Activated T-cell treated with anti-CD3 and anti-CD28 coated beads for 24 hours (primary cell): ENCODE data around the gene GLDN.
"Not testable (repeated sequence)": the region's sequence is repeated elsewhere in the genome, so short reads cannot be mapped to it uniquely, and the experiment has no call there.

Experiments
- DNase-seq: peaks from one replicate; pipeline ENCODE4 v3.0.0-alpha.2; 2020; ENCODE audit warnings: low read depth

GLDN gene

DNA sequence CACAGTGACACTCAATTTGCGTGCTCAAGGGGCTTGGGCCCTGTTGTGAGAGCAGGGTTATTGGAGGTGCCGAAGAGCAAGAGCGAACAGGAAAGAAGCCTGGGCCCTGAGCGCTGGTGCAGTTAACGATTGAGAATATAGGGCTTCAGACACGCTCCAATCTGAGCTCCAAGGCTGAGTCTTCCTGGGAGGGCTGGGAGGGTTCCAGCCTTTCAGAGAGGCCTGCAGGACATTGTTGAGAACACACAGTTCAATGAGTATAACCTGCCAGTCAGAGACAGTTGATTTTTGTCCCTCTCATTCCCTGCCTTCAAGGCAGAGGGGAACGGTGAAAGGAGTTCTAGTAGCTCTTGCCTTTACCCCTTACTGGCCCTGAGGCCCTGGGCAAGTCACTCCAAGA is 47.3 kb downstream of the GLDN start:
- DNase-seq, result no peak

DNA sequence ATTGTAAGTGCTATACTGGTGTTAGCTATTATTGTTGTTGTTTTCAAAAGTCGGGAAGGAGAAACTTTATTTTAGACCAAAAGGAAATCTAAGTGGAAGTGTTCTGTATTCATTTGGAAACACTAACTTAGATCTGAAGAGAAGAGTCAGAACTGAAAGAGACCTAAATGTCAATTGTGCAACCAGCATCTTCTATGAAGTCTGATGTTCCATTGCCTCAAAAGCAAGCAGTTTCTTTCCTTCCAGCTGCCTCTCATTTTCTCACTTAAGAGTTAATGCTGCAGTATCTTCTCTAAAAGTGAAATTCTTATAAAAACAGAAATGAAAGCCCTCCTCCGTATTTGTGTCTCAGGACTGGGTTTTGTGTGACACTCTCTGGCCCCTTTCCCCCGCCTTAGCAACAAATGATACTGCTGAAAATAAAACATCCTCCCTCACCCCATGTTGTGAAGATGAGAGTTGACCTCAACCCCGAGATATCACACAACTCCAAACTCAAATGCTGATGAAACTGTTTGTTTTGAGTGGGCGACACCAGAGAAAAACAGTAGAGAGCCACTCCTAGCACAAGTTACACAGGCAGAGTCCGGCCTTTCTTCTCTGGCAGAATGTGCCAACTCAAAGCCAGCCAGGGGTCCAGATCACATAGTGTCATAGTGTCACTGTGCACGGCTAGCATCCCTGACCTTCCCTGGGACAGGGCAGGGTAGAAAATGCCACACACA is 48.9 kb downstream of the GLDN start:
- DNase-seq, result no peak

DNA sequence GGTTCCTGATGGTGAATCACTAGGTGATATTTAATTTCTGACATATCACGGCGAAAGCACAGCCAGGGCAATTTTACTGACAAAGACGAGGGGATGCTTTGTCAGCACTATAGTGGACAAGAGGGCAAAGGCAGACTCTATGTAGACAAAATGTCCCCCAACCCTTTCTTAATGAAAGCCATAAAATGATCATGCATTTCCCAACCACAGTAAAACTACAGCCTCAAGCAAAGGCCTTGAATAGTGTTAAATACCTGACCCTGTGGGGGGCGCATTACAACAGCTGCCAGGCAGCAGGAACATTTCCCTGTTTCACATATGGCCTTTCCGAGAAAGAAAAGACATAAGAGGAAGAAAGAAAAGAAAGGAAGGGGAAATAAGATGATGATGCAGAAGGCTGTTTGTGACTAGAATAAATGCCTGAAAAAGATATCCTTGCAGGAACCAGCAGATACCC is 49.5 kb downstream of the GLDN start:
- no peak for DNase-seq

DNA sequence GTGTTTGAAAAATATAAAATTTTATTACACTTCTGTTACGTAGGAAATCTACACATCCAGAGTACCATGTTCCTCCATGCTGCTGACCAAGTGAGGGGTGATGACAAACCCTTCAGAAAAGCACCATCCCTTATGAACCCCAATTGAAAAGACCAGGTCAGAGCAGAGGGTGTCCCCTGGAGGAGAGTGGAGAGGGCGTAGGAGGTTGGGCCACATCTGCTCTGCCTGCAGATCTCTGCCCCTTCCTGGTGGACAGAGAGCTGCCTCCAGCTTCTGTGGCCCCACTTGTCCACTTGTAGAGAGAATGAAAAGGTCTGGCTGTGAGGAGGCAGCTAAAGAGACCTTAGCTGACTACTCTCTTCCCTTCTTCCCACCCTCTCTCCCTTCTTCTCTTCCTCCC is 55.5 kb downstream of the GLDN start:
- DNase-seq, result no peak

DNA sequence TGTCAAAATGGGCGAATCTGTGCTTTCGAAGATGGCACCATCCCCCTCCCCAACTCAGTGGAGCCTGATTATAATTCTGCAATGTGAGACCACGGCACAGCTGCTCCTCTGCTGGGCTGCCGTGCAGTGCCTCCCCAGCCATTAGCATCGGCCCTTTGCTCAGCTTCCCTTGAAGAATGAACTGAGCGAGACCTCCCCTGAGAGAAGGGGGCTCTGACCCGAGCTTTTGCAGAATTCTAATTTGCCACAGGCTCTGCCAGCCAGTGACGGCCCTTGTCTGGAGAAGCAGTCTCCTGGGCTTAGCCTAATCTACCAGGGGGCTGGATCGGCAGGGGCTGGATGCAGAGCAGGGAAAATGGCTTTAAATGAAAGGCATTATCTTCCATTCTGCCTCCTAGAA is 57.2 kb downstream of the GLDN start:
- no peak for DNase-seq

DNA sequence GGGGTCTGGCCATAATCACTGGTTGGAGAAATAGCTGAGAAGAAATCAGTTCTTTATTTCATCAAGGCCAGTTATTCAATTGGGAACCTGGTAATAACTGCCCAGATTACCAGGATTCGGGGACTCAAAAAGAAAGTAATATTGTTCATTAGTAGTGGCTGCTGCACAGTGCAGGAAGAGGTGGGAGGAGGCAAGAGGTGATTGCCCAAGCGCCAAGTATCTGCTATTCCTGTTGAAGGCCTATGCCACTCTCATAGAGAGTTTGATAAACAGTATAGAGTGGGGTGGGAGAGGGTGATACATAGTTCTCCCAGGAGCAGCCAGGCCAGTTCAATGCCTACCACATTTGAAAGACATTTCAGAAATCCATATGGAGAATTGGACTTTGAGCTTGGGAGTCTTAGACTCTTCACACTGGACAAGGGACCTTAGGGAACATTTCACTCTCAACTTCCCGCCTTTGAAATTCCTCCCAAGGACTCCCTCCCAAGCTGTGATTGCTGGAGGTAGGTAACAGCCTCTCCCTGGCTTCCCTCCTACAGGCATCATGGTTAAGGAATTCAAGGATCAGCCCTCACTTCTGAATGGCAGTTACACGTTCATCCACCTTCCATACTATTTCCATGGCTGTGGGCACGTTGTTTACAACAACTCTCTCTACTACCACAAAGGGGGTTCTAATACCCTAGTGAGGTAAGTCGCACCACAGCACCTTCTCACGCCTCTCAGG is 59.8 kb downstream of the GLDN start:
- no peak for DNase-seq

DNA sequence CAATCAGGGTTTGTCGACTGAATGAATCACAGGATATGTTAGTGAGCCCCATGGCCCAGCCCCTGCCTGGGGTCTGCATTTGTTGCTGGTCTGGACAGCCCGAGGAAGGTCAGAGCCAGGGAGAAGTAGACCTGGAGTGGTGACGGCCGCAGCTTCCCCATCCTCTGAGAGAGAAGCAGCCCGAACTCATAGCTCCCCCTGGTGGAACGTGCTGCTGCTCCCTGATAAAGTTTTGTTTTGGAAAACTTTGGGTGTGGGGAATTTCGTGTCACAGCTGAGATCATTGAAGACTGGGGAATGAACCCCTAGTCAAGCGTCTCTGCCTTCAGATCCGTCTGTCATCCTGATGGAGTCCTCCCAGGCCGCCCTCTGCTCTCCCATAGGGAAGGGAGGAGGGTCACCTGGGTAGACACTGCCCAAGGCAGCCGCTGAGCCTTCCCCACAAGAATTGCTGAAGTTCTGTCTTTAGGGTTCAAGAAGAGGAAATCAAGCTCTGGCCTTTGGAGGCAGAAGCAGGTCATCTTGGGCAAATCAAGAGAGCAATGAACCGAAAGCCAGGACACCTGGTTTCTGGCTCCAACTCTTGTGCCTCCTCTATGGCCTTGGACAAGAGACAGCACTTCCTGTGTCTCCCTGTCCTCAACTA is 60.5 kb downstream of the GLDN start:
- DNase-seq, result no peak

DNA sequence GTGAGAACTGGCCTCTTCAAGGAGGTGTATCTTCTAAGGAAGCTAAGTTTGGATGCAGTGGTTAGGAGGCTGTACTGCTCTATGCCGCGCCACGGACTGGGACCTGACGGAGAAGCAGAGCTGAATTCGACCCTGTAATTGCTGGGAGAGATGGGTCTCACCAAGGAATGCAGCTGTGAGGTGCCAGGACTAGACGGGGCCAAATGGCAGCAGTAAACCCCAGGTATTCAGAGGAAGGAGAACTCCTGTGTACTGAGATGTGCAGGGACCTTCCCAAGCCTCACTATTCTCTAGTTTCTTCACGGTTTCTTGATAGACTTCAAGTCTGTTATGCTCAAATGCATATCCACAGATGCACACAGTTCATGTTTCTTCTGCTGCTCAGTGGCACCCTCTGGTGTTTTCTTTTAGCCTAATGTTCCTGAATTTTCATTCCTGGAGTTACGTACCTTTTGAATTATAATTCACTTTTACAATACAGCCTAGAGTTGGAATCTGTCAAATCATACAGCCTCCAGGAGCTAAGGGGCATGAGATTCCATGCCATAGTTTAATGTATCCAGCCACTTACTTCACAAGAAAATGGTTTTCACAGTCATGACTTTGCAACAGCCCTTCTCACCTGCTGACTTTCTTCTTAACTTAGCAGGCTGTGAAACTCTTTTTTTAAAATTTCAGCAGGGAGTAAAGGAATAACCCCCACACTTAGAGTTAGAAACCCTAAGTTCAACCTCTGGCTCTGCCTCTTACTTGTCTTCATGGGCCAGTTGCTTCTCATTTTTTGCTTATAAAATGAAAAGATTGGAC is 61.8 kb downstream of the GLDN start:
- no peak for DNase-seq

DNA sequence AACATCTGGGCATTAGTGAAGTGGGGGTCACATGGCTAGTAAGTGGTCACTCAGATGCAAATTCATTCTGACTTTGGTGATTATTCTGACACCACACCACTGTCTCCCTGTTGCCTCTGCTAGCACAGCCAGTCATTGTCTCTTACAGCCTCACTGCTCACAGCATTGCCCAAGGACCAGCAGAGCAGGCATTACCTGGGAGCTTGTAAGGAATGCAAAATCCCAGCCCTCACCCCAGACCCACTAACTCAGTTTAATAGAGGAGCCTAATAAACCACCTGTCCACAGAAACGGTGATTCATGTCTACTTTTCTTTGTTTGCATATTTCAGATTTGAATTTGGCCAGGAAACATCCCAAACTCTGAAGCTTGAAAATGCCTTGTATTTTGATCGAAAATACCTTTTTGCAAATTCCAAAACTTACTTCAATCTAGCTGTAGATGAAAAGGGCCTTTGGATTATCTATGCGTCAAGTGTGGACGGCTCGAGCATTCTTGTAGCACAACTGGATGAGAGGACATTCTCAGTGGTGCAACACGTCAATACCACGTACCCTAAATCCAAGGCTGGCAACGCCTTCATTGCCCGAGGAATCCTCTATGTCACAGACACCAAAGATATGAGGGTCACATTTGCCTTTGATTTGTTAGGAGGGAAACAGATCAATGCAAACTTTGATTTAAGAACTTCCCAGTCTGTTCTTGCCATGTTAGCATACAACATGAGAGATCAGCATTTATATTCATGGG is 62.7 kb downstream of the GLDN start:
- DNase-seq, result no peak

DNA sequence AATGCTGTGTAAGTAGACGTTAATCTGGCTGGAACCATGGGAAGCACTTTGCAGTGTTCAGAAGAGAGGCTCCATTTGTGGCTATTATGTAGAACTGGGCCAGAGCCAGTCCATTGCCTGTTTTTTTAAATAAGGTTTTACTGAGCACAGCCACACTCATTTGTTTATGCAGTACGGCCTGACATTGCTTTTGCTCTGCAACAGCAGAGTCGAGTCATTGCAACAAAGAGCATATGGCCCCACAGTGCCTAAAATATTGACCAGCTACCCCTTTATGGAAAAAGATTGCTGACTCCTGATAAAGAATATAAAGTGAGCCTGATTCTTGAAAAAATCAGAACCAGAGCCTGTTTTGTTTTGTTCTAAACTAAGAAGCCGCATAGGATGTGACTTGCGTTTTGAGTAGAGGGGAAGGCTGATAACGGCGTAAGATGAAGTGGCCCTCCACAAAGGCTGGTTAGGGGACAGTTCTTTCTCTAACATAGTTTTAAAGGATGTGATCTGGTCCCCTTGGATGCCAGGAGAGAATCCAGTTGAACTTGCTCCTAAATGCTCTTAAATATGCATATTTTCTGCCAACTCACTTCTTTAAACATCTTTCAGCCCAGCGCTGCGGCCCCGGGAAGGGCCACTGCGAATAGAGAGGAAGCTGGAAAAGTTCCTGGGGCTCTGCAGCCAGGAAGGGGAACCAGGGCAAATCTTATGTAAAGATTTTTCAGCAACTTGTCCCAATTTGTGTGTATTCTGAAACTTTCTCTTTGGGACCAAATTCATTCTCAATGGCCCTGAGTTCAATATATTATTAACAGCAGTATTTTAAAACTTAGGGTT is 64.5 kb downstream of the GLDN start:
- DNase-seq, result no peak

DNA sequence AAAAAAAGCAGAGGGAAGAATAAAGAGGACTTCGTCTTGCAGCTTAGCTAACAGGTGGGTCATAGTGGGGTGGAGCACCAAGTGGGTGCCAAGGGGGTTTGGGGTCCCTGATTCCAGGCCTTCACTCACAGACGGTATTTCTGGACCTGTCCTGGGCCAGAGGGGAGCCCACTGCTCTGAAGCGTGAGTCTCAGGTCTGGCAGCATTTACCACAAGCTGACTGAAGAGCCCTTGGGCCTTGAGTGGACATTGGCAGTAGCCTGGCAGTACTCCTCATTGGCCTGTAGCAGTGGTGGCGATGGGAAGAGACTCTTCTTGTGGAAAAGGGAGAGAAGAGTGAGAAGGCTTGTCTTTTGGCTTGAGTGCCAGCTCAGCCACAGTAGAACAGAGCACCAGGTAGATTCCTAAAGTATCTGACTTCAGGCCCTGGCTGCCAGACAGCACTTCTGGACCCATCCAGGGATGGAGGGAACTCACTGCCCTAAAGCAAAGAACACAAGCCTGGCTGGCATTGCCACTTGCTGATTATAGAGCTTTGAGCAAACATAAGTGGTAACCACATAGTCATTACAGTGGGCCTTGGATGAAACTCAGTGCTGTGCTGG is 72.9 kb downstream of the GLDN start:
- DNase-seq, result no peak

DNA sequence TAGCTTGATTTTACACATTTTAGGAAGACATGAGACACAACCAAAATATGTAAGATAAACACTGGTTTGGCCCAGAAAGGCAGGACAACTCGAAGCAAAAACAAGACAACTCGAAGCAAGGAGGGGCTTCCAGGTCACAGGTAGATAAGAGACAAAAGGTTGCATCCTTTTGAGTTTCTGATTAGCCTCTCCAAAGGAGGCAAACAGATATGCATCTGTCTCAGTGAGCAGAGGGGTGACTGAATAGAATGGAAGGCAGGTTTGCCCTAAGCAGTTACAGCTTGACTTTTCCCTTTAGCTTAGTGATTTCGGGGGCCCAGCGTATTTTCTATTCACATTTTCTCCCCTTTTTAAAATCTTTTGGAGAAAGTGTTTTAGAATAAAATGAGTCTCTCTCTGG is 74.7 kb downstream of the GLDN start:
- no peak for DNase-seq

DNA sequence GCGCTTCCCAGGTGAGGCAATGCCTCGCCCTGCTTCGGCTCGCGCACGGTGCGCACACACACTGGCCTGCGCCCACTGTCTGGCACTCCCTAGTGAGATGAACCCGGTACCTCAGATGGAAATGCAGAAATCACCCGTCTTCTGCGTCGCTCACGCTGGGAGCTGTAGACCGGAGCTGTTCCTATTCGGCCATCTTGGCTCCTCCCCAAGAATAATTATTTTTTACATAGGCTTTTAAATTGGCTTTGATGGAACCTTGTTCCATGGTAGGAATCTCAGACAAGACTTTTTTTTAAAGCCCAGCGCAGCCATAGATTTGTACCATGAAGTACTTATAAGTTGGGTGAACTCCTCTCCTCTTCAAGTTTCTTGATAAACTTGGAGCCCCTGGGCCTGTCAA is 81.6 kb downstream of the GLDN start:
- not testable (repeated sequence) for DNase-seq

DNA sequence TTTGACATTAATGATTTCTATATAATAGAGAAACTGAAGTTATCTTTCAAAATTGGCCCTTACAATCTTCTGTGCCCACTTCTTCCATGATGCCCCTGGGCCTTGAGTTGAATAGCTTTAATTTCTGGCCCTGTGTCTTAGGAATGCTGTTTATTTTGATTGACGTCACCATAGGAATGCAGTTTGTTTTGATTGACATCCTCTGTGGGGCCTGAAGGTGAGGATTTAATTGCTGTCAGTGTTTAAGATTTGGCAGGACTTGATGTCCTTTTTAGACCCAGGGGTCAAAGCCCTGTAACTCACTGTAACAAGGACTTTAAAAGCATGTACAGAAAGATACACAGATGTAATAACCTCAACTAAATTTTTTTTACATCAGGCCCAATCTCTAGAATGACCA is 83.3 kb downstream of the GLDN start:
- no peak for DNase-seq

DNA sequence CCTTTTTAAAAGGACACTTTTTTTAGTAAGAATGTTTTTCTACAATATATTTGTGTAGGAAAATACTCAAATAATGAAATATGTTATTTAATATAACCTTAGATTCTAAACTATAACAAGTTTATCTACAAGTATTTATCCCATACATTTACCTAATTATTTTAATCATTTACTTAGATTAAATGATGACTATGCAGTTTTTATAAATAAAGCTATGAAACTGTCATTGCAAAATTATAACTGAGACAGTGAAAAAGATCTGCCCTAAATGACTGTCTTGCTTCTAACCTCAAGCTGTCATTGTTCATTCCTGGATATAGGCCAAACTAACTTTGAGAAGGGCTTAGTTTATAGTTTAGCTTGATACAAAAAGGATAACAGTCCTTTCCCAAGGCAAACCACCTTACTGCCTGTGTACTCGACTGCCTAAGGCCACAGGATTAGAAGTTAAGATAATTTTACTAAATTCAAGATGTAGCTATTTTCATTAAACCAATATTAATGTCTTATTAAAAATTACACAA is 84.1 kb downstream of the GLDN start:
- DNase-seq, result no peak

DNA sequence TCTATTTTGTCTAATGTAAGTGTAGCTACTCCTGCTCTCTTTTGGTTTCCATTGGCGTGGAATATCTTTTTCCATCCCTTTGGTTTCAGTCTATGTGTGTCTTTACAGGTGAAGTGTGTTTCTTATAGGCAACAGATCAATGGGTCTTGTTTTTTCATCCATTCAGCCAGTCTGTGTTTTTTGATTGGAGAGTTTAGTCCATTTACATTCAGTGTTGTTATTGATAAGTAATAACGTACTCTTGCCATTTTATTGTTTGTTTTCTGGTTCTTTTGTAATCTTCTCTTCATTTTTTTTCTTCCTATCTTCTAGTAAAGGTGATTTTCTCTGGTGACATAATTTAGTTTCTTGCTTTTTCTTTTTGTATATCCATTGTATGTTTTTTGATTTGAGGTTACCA is 97.1 kb downstream of the GLDN start:
- no peak for DNase-seq

DNA sequence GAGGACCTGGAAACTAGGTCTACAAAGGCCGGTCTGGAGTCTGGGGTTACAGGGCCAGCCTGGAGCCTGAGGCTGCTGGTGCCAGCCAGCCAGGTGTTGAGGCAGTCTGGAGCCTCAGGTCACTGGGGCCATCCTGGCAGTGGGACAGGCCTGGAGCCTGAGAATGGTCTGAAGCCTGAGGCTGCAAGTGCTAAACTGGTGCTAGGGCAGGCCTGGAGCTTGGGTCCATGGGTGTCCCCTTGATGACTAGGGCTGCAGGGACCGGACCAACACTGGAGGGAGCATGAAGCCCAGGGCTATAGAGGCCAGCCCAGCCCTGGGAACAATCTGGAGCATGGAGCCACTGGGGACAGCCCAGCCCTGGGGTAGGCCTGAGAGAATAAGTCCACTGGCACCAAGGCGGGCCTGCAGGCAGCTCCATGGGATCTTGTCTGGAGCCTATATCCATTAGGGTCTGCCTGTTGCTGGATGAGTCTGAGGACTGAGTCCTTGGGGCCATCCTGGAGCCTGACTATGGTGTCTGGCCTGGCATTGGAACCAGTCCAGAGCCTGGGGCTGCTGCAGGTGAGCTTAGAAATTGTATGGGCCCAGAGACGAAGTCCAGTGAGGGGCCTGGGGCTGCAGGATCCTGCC is 101.9 kb downstream of the GLDN start:
- DNase-seq, result no peak

DNA sequence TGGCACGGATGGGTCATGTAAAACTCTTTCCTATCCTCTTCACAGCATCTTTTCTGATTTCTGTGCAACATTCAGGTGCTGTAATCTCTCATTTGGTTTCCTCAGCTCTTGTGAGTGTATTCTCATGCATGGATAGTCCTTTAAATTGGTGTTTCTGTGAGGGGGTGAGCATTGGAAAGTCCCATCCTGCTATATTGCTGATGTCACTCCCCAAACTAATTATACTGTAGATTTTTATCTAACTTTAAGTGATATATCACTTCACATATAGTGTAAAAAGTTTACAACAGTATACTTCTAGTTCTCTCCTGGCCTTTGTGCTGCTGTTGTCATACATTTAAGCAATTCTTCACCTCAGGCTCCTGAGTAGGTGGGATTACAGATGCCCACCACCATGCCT is 102.7 kb downstream of the GLDN start:
- DNase-seq, result no peak

DNA sequence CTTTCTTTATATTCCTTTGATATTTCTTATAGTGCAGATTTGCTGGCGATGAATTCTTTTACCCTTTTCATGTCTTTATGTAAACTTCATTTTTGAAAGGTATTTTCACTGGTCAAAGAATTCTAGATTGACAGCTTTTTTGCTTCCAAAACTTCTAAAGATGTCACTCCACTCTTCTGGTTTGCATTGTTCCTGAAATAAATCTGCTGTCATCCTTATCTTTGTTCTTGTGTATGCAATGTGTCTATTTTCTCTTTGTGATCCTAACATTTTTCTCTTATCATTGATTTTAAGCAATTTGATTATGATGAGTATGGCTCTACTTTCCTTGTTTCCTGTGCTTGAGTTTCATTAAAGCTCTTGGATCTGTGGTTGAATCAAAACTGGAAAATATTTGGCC is 103.4 kb downstream of the GLDN start:
- DNase-seq, result no peak
